ENCODE data around the gene PAPOLB. TPM values are rescaled to one million over a fixed set of nuclear protein-coding genes. Genes with fewer than 3 reads are reported as not detected.

Gene PAPOLB
- total RNA-seq, 4 donors from 2014 or later, result 0.38 TPM; not detected in 3

- Histone ChIP-seq H3K27ac (no peak overlapping the region), H3K36me3 (no peaks in the 10 kb centered on the region), H3K27me3 (peaks cover 0 to 34% (median 0%) of the 10 kb centered on the region in 4 donors), H3K9me3 (no peaks in the 10 kb centered on the region), H3K4me1 (no peaks in the 10 kb centered on the region), H3K4me3 (no peak overlapping the region)
- no CpG with 5 or more reads among the region's 14 CpGs for WGBS, 2 donors
- intact Hi-C loops (cut with DNase I), result no loop called here
- TF ChIP-seq CTCF (IDR thresholded peaks at IDR 0.05) (no peak), POLR2A (IDR thresholded peaks at IDR 0.05) (no peak)
- DNase-seq, result no peak
Measured at GRCh38 chr7:4815121-4815520, 46.7 kb downstream of the PAPOLB start.

- no peaks in the 10 kb centered on the region for H3K9me3 ChIP-seq
- no peaks in the 10 kb centered on the region for H3K4me1 ChIP-seq
- H3K4me3 ChIP-seq, result no peak overlapping the region
- no peak for DNase-seq
- peaks cover 0 to 30% (median 0%) of the 10 kb centered on the region in 4 donors for H3K27me3 ChIP-seq
- no peaks in the 10 kb centered on the region for H3K36me3 ChIP-seq
- no peak overlapping the region for H3K27ac ChIP-seq
- no peak for TF ChIP-seq POLR2A (IDR thresholded peaks at IDR 0.05)
- TF ChIP-seq CTCF (IDR thresholded peaks at IDR 0.05), result no peak
- WGBS, 2 donors, result 44% methylated on average over 2 to 3 of the region's 14 CpGs
- intact Hi-C loops (cut with DNase I), result no loop called here
Measured at GRCh38 chr7:4814433-4814832, 47.4 kb downstream of the PAPOLB start.

- no peak overlapping the region for H3K27ac ChIP-seq
- H3K27me3 ChIP-seq, result peaks cover 0 to 40% (median 0%) of the 10 kb centered on the region in 4 donors
- DNase-seq, result no peak
- TF ChIP-seq CTCF (IDR thresholded peaks at IDR 0.05) (no peak), POLR2A (IDR thresholded peaks at IDR 0.05) (no peak)
- H3K4me1 ChIP-seq, result no peaks in the 10 kb centered on the region
- H3K36me3 ChIP-seq, result no peaks in the 10 kb centered on the region
- no peaks in the 10 kb centered on the region for H3K9me3 ChIP-seq
- H3K4me3 ChIP-seq, result peak overlapping the region in 1 of 4 donors; percentile 20
- WGBS, 2 donors, result 72 to 76% methylated on average over 14 of the region's 14 CpGs
- intact Hi-C loops (cut with DNase I), result no loop called here
Measured at GRCh38 chr7:4809666-4810065, 52.2 kb downstream of the PAPOLB start.

GRCh38 chr7:4809091-4809591 lies 52.7 kb downstream of the PAPOLB start:
- Histone ChIP-seq H3K36me3 (no peaks in the 10 kb centered on the region), H3K4me3 (peak overlapping the region in 2 of 4 donors; percentile 20 to 53), H3K27me3 (peaks cover 0 to 34% (median 0%) of the 10 kb centered on the region in 4 donors), H3K27ac (peak overlapping the region in 2 of 4 donors; percentile 13 to 55), H3K9me3 (no peaks in the 10 kb centered on the region), H3K4me1 (no peaks in the 10 kb centered on the region)
- DNase-seq, result no peak
- intact Hi-C loops (cut with DNase I), result no loop called here
- 67 to 73% methylated on average over 10 to 27 of the region's 38 CpGs for WGBS, 2 donors
- no peak for TF ChIP-seq CTCF (IDR thresholded peaks at IDR 0.05)
- TF ChIP-seq POLR2A (IDR thresholded peaks at IDR 0.05), result no peak

- no peaks in the 10 kb centered on the region for H3K9me3 ChIP-seq
- H3K4me3 ChIP-seq, result no peak overlapping the region
- no peaks in the 10 kb centered on the region for H3K4me1 ChIP-seq
- H3K36me3 ChIP-seq, result no peaks in the 10 kb centered on the region
- no peak for DNase-seq
- peaks cover 0 to 32% (median 0%) of the 10 kb centered on the region in 4 donors for H3K27me3 ChIP-seq
- intact Hi-C loops (cut with DNase I), result no loop called here
- TF ChIP-seq CTCF (IDR thresholded peaks at IDR 0.05) (no peak), POLR2A (IDR thresholded peaks at IDR 0.05) (no peak)
- no peak overlapping the region for H3K27ac ChIP-seq
- 75 to 76% methylated on average over 37 of the region's 37 CpGs for WGBS, 2 donors
Measured at GRCh38 chr7:4808565-4808964, 53.3 kb downstream of the PAPOLB start.

Measured in esophagus squamous epithelium (tissue), 5 donors.